Esophagus squamous epithelium (tissue), 5 donors: ENCODE measurements around the gene TMED8. TPM values are rescaled to one million over a fixed set of nuclear protein-coding genes. Genes with fewer than 3 reads are reported as not detected.

Experiments
- DNase-seq: peaks from one replicate; lab custom pipeline; 2025; lab: John Stamatoyannopoulos, UW
- H3K27ac ChIP-seq, 4 donors: fragments of 200-600 bp; sonication (generic); one replicate each; pipeline ENCODE4 v1.5.1; 2016 to 2019; ENCODE audit warnings: mild to moderate bottlenecking in 1 of 4
- H3K27me3 ChIP-seq, 4 donors: fragments of 200-600 bp; sonication (generic); 1 replicate in 3 of 4; 2 replicates in 1 of 4; pipeline versions ENCODE4 v1.5.1 to v1.6.0; 2017 to 2021; ENCODE audit warnings: antibody characterized with exemption in 1 of 4
- H3K36me3 ChIP-seq, 3 donors: fragments of 200-600 bp; sonication (generic); one replicate each; pipeline ENCODE4 v1.5.1; 2016 to 2019
- H3K4me1 ChIP-seq, 3 donors: fragments of 200-600 bp; sonication (generic); one replicate each; pipeline ENCODE4 v1.5.1; 2017 to 2019
- H3K4me3 ChIP-seq, 4 donors: fragments of 200-600 bp; sonication (generic); 1 replicate in 3 of 4; 2 replicates in 1 of 4; pipeline ENCODE4 v1.5.1; 2016 to 2019; ENCODE audit warnings: mild to moderate bottlenecking in 2 of 4, moderate library complexity in 1 of 4
- H3K9me3 ChIP-seq, 3 donors: fragments of 200-600 bp; sonication (generic); one replicate each; pipeline ENCODE4 v1.5.1; 2016 to 2019
- POLR2A ChIP-seq, 4 donors: fragments of 450-650 bp; IDR thresholded peaks; one replicate each; pipeline ENCODE4 v1.6.1; 2017; ENCODE audit warnings: antibody characterized with exemption in 4 of 4, mild to moderate bottlenecking in 4 of 4, moderate library complexity in 3 of 4
- WGBS, 2 donors: methylation state at CpG; one replicate each; pipeline ENCODE4 v1.1.5; 2018; 5-methylcytosine and 5-hydroxymethylcytosine counted together
- intact Hi-C: fragments of 100-400 bp; cut with DNase I; formaldehyde crosslinking; loops from one replicate; pipeline ENCODE4 v1.15.0; 2022
- total RNA-seq, 4 donors: library from RNA; depleted of rRNA; stranded (reverse); fragments of >200 nt; gene quantifications; one replicate each; pipeline ENCODE4 v1.1.0, GENCODE V29; 2016
- TF ChIP-seq, protein P1 (sequence below), 6 experiments: fragments of 450-650 bp in 4 of 6; fragments of 200-600 bp in 2 of 6; sonication (generic) in 2 of 6; IDR thresholded peaks; one replicate each; pipeline ENCODE4 v1.5.1; 2016 to 2019; ENCODE audit warnings: antibody characterized with exemption in 6 of 6, mild to moderate bottlenecking in 4 of 6, moderate library complexity in 4 of 6
- donor health status: DM: yes; HTN: yes; CAD: no.

The TMED8 gene
- total RNA-seq, 4 donors from 2014 or later: 4.4 to 9.3 (median 8.0) TPM

- intact Hi-C loops: loop anchor here (10.0 kb wide), 1 partner anchor 441 kb away; no protein-coding TSS in a partner anchor
- Histone ChIP-seq H3K27me3 (no peaks in the 10 kb centered on the region), H3K4me3 (no peak overlapping the region), H3K4me1 (peaks cover 7 to 50% (median 15%) of the 10 kb centered on the region in 3 donors), H3K27ac (no peak overlapping the region), H3K9me3 (no peaks in the 10 kb centered on the region), H3K36me3 (no peaks in the 10 kb centered on the region)
- 29% methylated on average over 1 of the region's 1 CpG; no CpG with 5 or more reads in 1 of the 2 donors for WGBS, 2 donors
- TF ChIP-seq POLR2A (IDR thresholded peaks at IDR 0.05): no peak
- TF ChIP-seq, protein P1, sequence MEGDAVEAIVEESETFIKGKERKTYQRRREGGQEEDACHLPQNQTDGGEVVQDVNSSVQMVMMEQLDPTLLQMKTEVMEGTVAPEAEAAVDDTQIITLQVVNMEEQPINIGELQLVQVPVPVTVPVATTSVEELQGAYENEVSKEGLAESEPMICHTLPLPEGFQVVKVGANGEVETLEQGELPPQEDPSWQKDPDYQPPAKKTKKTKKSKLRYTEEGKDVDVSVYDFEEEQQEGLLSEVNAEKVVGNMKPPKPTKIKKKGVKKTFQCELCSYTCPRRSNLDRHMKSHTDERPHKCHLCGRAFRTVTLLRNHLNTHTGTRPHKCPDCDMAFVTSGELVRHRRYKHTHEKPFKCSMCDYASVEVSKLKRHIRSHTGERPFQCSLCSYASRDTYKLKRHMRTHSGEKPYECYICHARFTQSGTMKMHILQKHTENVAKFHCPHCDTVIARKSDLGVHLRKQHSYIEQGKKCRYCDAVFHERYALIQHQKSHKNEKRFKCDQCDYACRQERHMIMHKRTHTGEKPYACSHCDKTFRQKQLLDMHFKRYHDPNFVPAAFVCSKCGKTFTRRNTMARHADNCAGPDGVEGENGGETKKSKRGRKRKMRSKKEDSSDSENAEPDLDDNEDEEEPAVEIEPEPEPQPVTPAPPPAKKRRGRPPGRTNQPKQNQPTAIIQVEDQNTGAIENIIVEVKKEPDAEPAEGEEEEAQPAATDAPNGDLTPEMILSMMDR (IDR thresholded peaks at IDR 0.05): no peak
- no peak for DNase-seq
Measured at GRCh38 chr14:77316195-77316505, 60.7 kb downstream of the TMED8 start.

GRCh38 chr14:77314539-77315457 lies 62.1 kb downstream of the TMED8 start:
- Histone ChIP-seq H3K27me3 (no peaks in the 10 kb centered on the region), H3K27ac (peak overlapping the region; percentile 6 to 46 (median 40)), H3K36me3 (no peaks in the 10 kb centered on the region), H3K4me3 (no peak overlapping the region), H3K9me3 (no peaks in the 10 kb centered on the region), H3K4me1 (peaks cover 7 to 46% (median 14%) of the 10 kb centered on the region in 3 donors)
- TF ChIP-seq, protein P1 (IDR thresholded peaks at IDR 0.05): no peak
- DNase-seq: no peak
- intact Hi-C loops: loop anchor here (10.0 kb wide), 1 partner anchor 440 kb away; no protein-coding TSS in a partner anchor
- 65 to 78% methylated on average over 6 to 9 of the region's 10 CpGs for WGBS, 2 donors

- intact Hi-C loops: loop anchor here (10.0 kb wide), 1 partner anchor 439 kb away; no protein-coding TSS in a partner anchor
- TF ChIP-seq POLR2A (IDR thresholded peaks at IDR 0.05): no peak
- TF ChIP-seq, protein P1 (IDR thresholded peaks at IDR 0.05): no peak
- Histone ChIP-seq H3K4me3 (no peak overlapping the region), H3K27ac (peak overlapping the region; percentile 27 to 45 (median 40)), H3K9me3 (no peaks in the 10 kb centered on the region), H3K27me3 (no peaks in the 10 kb centered on the region), H3K4me1 (peaks cover 7 to 38% (median 9%) of the 10 kb centered on the region in 3 donors), H3K36me3 (no peaks in the 10 kb centered on the region)
- no peak for DNase-seq
- 6 to 14% methylated on average over 2 of the region's 2 CpGs for WGBS, 2 donors
Measured at GRCh38 chr14:77314043-77314442, 62.9 kb downstream of the TMED8 start.

GRCh38 chr14:77313371-77313770 lies 63.5 kb downstream of the TMED8 start:
- intact Hi-C loops: loop anchor here (10.0 kb wide), 1 partner anchor 439 kb away; no protein-coding TSS in a partner anchor
- Histone ChIP-seq H3K36me3 (no peaks in the 10 kb centered on the region), H3K27me3 (no peaks in the 10 kb centered on the region), H3K27ac (peak overlapping the region; percentile 8 to 45 (median 40)), H3K4me1 (peaks cover 7 to 37% (median 9%) of the 10 kb centered on the region in 3 donors), H3K9me3 (no peaks in the 10 kb centered on the region), H3K4me3 (no peak overlapping the region)
- TF ChIP-seq, protein P1 (IDR thresholded peaks at IDR 0.05): no peak
- no peak for TF ChIP-seq POLR2A (IDR thresholded peaks at IDR 0.05)
- DNase-seq: no peak
- 92 to 100% methylated on average over 1 of the region's 1 CpG for WGBS, 2 donors

DNA sequence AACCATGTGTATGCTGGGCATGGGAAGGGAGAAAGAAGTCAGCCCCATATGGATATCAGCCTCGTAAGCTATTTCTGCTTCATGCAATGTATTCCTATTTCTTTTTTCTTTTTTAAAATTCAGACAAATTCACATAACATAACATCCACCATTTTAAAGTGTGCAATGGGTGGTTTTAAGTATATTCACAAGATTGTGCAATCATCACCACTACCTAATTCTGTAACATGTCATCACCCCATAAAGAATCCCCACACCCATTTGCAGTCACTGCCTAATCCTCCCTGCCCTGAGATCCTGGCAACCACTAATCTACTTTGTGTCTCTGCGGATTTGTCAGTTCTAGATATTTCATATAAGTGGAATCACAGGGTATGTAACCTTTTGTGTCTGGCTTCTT lies 65.7 kb downstream of the TMED8 start:
- 78 to 89% methylated on average over 2 of the region's 2 CpGs for WGBS, 2 donors
- Histone ChIP-seq H3K9me3 (no peaks in the 10 kb centered on the region), H3K4me3 (no peak overlapping the region), H3K27ac (no peak overlapping the region), H3K4me1 (peaks cover 7 to 56% (median 17%) of the 10 kb centered on the region in 3 donors), H3K36me3 (no peaks in the 10 kb centered on the region), H3K27me3 (no peaks in the 10 kb centered on the region)
- no peak for TF ChIP-seq POLR2A (IDR thresholded peaks at IDR 0.05)
- TF ChIP-seq, protein P1 (IDR thresholded peaks at IDR 0.05): no peak
- intact Hi-C loops: loop anchor here (10.0 kb wide), 1 partner anchor 436 kb away; no protein-coding TSS in a partner anchor
- DNase-seq: no peak
